Glutamatergic neuron (in vitro differentiated cells): Measurements from ENCODE around the gene SGCE. TPM values are rescaled to one million over a fixed set of nuclear protein-coding genes. Genes with fewer than 3 reads are reported as not detected.

ENCODE experiments used
- DNase-seq: peaks from one replicate; pipeline ENCODE4 v3.0.0; 2022
- H3K27ac Mint-ChIP-seq: one replicate; pipeline ENCODE4 v1.8.0; 2020; ENCODE audit warnings: mild to moderate bottlenecking, mixed read lengths, inconsistent platforms; ENCODE audit not compliant: unreplicated experiment
- H3K27me3 Mint-ChIP-seq: one replicate; pipeline ENCODE4 v1.8.0; 2020; ENCODE audit warnings: mild to moderate bottlenecking, moderate library complexity, mixed read lengths, inconsistent platforms; ENCODE audit not compliant: unreplicated experiment
- H3K36me3 Mint-ChIP-seq: one replicate; pipeline ENCODE4 v1.8.0; 2020; ENCODE audit warnings: mild to moderate bottlenecking, mixed read lengths, inconsistent platforms; ENCODE audit not compliant: unreplicated experiment
- H3K4me1 Mint-ChIP-seq: one replicate; pipeline ENCODE4 v1.8.0; 2020; ENCODE audit warnings: mild to moderate bottlenecking, low read depth, mixed read lengths, inconsistent platforms; ENCODE audit not compliant: unreplicated experiment
- H3K4me3 Mint-ChIP-seq: one replicate; pipeline ENCODE4 v1.8.0; 2020; ENCODE audit warnings: mild to moderate bottlenecking, mixed read lengths, inconsistent platforms; ENCODE audit not compliant: unreplicated experiment
- H3K9me3 Mint-ChIP-seq: one replicate; pipeline ENCODE4 v1.8.0; 2020; ENCODE audit warnings: mild to moderate bottlenecking, moderate library complexity, mixed read lengths, inconsistent platforms; ENCODE audit not compliant: unreplicated experiment
- total RNA-seq: library from RNA; stranded (reverse); fragmentation: NEBNext Ultra II Directional; extraction: Animal tissue kit (Norgen Biotek cat#: 25700); gene quantifications from one replicate; pipeline ENCODE4 v1.2.1, GENCODE V29; 2021; ENCODE audit not compliant: unreplicated experiment
- TF ChIP-seq, protein P1 (sequence below): fragments of 200-600 bp; sonication (generic); IDR thresholded peaks from one replicate; pipeline ENCODE4 v1.5.0; 2021; ENCODE audit not compliant: partially characterized antibody, unreplicated experiment

SGCE gene
- total RNA-seq, 1 donor from 2014 or later: 64.4 TPM

DNA sequence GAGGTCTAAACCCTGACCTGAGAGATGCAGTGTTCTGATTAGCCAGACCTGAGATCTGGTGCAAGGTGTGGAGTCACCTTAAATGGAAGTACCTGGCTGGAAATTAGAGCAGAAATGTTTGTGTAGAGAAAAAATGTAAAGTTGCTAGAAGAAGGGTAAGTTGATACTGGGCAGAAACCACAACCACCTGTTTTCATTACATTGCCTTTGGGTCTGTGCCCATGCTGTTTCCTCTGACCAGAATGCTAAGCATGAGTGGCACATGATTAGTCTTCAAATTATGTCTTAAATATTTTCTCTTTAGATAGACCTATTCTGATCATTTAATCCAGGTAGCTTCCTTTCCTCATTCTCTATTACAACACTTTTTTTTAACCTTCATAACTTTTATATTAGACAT is 77.3 kb downstream of the SGCE start:
- DNase-seq: no peak
- Mint-ChIP-seq H3K4me1 (no peaks in the 10 kb centered on the region), H3K4me3 (no peak overlapping the region), H3K27me3 (peaks cover 4% of the 10 kb centered on the region), H3K36me3 (peaks cover 30% of the 10 kb centered on the region), H3K27ac (no peak overlapping the region), H3K9me3 (peaks cover 15% of the 10 kb centered on the region)
- TF ChIP-seq, protein P1, sequence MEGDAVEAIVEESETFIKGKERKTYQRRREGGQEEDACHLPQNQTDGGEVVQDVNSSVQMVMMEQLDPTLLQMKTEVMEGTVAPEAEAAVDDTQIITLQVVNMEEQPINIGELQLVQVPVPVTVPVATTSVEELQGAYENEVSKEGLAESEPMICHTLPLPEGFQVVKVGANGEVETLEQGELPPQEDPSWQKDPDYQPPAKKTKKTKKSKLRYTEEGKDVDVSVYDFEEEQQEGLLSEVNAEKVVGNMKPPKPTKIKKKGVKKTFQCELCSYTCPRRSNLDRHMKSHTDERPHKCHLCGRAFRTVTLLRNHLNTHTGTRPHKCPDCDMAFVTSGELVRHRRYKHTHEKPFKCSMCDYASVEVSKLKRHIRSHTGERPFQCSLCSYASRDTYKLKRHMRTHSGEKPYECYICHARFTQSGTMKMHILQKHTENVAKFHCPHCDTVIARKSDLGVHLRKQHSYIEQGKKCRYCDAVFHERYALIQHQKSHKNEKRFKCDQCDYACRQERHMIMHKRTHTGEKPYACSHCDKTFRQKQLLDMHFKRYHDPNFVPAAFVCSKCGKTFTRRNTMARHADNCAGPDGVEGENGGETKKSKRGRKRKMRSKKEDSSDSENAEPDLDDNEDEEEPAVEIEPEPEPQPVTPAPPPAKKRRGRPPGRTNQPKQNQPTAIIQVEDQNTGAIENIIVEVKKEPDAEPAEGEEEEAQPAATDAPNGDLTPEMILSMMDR: no peak

DNA sequence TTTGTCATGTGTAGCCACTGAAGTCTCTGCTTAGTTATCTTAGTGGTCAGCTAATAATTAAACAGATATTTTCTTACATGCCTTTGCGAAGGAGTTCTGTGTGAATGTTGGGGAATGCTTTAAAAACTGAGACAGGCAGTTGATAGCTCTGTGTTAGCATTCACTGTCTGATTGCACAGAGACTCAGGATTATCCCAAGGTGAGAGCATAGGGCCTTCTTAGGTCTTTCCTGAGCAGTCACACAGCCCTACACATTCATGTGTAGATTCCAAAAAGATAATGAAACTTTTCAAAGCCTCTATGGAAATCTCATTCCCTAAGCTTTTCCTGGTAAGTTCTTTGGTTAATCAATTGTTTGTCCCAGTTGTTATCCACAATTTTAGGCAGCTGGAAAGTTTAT is 78.6 kb downstream of the SGCE start:
- TF ChIP-seq, protein P1: no peak
- H3K27ac Mint-ChIP-seq: no peak overlapping the region
- peaks cover 34% of the 10 kb centered on the region for H3K36me3 Mint-ChIP-seq
- H3K27me3 Mint-ChIP-seq: peaks cover 4% of the 10 kb centered on the region
- H3K9me3 Mint-ChIP-seq: peaks cover 17% of the 10 kb centered on the region
- H3K4me1 Mint-ChIP-seq: no peaks in the 10 kb centered on the region
- H3K4me3 Mint-ChIP-seq: no peak overlapping the region
- DNase-seq: no peak

DNA sequence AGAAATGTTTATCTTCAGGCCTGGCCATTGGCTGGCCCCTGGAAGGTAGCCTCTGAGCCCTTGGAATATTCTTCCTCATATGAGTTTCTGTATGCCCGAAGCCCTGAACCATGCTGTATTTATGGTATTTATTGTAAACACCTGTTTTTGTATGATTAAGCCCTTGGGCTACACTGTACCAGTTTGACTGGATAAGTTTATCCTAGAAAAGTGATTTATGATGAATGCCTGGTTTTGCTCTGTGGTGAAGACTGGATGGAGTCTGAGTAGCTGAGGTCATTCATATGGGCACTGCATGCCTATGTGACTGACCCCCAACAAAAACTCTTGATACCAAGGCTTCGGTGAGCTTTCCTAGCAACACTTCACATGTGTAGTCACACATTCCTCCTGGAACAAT is 79.6 kb downstream of the SGCE start:
- Mint-ChIP-seq H3K4me3 (no peak overlapping the region), H3K27me3 (peaks cover 4% of the 10 kb centered on the region), H3K4me1 (no peaks in the 10 kb centered on the region), H3K36me3 (peaks cover 34% of the 10 kb centered on the region), H3K27ac (no peak overlapping the region), H3K9me3 (peaks cover 15% of the 10 kb centered on the region)
- TF ChIP-seq, protein P1: no peak
- DNase-seq: no peak

DNA sequence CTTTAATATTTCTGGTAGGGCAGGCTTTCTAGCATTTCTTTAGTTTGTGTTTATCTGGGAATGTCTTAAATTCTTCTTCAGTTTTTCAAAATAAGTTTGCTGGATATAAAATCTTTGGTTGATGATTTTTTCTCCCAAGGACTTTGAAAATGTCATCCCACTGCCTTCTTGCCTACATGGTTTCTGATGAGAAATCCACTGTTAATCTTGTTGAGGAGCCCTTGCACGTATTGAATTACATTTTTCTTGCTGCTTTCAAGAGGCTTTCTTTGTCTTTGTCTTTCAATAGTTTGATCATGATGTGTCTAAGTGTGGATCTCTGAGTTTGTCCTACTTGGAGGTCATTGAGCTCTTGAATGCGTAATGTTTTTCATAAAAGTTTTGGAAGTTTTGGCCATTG is 80.3 kb downstream of the SGCE start:
- TF ChIP-seq, protein P1: no peak
- no peak overlapping the region for H3K27ac Mint-ChIP-seq
- H3K9me3 Mint-ChIP-seq: peaks cover 15% of the 10 kb centered on the region
- H3K4me3 Mint-ChIP-seq: no peak overlapping the region
- DNase-seq: no peak
- no peaks in the 10 kb centered on the region for H3K4me1 Mint-ChIP-seq
- peaks cover 34% of the 10 kb centered on the region for H3K36me3 Mint-ChIP-seq
- H3K27me3 Mint-ChIP-seq: peaks cover 4% of the 10 kb centered on the region

DNA sequence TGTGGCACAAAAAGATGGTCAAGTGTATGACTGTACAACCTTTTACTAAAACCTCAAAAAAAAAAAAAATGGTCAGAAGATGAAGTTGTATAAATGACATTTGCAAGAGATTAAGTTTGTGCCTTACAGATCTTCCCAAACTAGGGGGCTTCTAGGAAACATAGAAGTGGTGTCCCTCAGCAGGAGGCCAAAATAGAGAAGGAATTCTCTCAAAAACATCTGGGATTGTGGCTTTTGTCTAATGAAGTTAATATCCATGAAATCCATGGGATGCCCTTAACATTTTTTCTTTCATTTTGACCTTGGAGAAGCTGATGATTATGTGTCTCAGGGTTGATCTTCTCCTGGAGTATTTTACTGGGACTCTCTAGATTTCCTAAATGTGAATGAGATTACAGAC is 84.1 kb downstream of the SGCE start:
- H3K4me1 Mint-ChIP-seq: no peaks in the 10 kb centered on the region
- no peak overlapping the region for H3K27ac Mint-ChIP-seq
- H3K27me3 Mint-ChIP-seq: peaks cover 4% of the 10 kb centered on the region
- TF ChIP-seq, protein P1: no peak
- no peak for DNase-seq
- peaks cover 33% of the 10 kb centered on the region for H3K36me3 Mint-ChIP-seq
- H3K4me3 Mint-ChIP-seq: no peak overlapping the region
- peaks cover 15% of the 10 kb centered on the region for H3K9me3 Mint-ChIP-seq
